HG02973 (cell line): Measurements from ENCODE around the gene ZBTB16.

Experiments used
- ATAC-seq: cut with Tn5 transposase; IDR thresholded peaks from one replicate; pipeline ENCODE4 v1.9.1; 2021; ENCODE audit warnings: moderate library complexity; ENCODE audit not compliant: unreplicated experiment

The ZBTB16 gene

GRCh38 chr11:114149689-114150407, 90.3 kb downstream of the ZBTB16 start:
- ATAC-seq: no peak

DNA sequence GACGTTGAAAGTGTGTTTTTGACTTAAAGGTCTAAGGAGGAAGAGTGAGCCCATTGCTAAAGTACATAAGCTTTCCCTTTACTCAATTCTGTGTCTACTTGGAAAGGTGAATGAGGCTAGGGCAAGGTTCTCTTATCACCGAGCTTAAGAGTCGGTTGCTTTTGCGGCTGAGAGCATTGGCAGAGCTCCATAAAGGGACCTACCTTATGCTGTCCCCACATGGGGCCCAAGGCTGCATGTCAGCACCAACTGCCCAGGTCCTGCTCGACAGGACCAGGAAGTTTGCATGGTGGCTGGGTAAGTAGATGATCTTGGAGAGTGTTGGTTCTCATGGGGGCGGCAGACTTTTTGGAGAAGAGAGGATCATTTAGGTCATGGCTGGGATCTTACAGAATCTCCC, 91.2 kb downstream of the ZBTB16 start:
- no peak for ATAC-seq

GRCh38 chr11:114151631-114152030, 92.1 kb downstream of the ZBTB16 start:
- ATAC-seq: no peak

- no peak for ATAC-seq
Measured at GRCh38 chr11:114152162-114152561, 92.7 kb downstream of the ZBTB16 start.

DNA sequence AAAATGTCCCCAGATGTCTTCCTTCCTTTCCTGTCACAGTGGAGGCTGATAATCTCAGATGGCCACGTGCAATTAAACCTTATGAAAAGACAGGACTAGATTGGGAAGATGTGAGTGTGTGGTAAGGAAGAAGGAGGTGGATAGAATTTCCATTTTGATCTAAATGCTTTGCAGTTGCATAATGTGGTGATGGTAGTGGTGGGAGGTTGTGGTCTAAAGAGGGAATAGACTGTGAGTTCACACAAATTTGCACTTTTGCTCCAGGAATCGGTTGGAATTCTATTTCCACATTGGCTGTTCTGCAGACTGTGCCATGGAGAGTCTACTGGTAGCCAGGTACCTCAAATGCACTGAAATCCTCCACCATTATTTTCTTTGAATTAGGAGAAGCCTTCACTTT, 93.3 kb downstream of the ZBTB16 start:
- no peak for ATAC-seq

- ATAC-seq: no peak
Measured at GRCh38 chr11:114153224-114153623, 93.7 kb downstream of the ZBTB16 start.

- no peak for ATAC-seq
Measured at GRCh38 chr11:114154271-114155047, 94.9 kb downstream of the ZBTB16 start.

DNA sequence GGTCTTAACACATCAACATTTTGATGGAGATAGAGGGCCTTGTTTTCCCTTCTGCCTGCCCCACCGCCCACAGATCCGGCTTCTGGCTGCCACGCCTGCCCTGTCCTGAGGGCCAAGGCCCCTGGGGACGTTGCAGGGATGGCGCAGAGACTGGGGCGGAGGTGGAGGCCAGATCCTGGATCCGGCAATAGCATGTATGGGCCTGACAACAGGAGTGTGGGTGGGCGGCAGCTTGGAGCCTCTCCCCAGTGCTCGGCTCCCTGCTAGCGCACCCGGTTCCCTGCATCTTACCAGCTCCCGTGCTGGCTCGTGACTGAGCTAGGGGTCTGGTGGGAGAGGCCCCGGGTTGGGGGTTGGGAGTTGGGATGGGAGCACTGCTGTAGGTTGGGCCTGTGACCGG, 95.6 kb downstream of the ZBTB16 start:
- no peak for ATAC-seq

- ATAC-seq: no peak
Measured at GRCh38 chr11:114156131-114156581, 96.6 kb downstream of the ZBTB16 start.

DNA sequence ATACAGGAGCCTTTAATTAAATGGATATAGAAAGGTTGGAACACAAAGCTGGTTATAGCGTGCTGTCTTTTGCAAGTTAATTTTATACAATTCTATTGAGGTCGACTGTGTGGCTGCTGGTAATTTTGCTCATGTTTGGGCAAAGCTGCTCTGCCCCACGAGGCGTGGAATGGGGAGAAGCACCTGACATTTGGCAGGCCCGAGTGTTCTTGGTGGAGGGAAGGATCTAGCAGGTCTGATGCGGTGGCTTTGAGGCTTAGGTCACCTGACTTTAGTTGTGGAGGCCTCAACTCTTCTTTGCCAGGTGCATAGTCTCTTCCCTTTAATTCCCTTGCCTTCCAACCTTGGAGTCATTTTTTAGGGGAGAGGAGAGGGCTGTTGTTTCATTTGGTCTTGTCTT, 97.3 kb downstream of the ZBTB16 start:
- no peak for ATAC-seq

DNA sequence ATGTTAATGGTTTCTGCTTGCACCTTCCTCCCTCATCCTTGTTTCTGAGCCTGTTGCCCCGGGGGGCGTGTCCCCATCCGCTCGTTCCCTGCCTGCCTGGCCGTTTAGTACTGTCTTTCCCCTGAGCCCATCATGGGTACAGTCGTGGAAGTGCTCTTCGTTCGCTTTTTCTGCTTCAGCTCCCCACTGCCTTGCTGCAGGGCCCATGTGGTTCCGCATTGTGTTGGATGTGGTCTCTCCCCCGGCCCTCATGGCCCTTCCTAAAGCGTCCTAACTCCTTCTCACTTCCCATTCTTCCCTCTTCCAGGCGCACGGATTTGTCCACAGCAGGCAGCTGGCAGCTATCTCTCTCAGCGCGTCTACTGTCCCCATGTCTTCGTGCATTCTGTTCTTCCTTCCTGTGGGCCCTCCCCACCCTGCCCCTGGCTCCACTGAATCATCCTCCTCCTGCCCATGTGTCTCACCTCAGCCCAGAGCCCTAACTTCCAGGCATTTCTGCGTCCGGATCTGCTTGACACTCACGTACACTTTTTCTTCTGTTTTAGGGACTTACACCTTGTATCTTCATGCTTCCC, 98.1 kb downstream of the ZBTB16 start:
- ATAC-seq: no peak

GRCh38 chr11:114158421-114158820, 98.9 kb downstream of the ZBTB16 start:
- no peak for ATAC-seq

- ATAC-seq: no peak
Measured at GRCh38 chr11:114158886-114159285, 99.4 kb downstream of the ZBTB16 start.

DNA sequence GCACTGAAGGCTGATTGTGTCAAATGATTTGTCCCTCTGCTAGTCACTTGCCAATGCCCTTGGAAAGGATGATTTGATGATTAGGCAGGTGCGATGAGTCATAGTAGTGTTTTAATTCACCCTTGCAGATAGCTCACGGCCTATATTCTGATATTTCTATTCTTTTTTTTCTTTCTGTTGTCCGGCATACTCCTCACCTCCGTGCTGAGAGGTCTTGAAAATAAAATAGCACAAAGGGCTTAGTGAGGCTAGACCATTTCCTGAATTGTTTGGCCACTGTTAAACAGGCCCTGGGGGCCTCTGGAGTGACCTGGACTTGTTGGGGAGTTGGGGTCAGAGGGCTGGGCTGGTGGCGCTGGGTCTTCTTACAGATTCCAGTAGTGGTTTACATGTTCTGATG, 99.8 kb downstream of the ZBTB16 start:
- no peak for ATAC-seq

- ATAC-seq: peak; percentile 40
Measured at GRCh38 chr11:114159802-114160632, 100.5 kb downstream of the ZBTB16 start.

- ATAC-seq: no peak
Measured at GRCh38 chr11:114160894-114161293, 101.4 kb downstream of the ZBTB16 start.

- ATAC-seq: no peak
Measured at GRCh38 chr11:114161486-114162250, 102.2 kb downstream of the ZBTB16 start.

DNA sequence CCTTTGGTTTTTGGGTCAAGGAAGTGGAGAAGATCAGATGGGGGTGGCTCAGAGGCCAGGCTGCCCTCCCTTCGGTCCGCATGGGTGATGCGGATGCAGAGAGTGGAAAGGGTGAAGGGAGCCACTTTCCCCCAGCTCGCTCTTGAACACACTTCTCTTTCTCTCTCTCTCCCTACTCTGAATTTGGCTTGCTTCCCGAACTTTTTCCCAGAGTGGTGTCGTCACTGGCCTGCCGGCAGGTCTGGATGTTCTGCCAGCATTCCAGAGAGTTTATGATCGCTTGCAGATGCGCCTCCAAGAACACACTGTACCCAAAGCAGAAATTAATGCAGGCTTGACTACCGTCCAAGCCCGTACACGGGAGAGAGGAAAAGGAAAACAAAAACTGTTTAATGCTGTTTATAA, 103.2 kb downstream of the ZBTB16 start:
- ATAC-seq: no peak

DNA sequence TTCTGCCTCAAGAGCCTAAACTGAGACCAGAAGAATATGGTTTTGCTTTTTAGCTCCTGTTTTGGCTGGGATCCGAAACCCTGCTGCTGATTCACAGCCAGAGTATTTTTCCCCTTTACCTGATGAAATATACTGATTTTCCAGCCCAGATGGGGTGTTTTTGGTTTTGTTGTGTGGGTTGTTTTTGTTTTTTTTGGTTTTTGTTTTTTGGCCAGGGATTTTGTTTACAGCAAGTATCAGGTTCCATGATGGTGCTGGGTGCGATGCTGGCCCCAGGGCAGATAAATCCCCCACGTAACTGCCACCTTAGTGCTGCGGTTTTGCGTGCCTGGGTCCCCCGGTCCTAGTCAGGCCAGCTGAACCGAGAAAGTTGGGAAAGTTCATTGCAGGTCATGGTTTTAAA, 103.7 kb downstream of the ZBTB16 start:
- no peak for ATAC-seq

- ATAC-seq: no peak
Measured at GRCh38 chr11:114163830-114164401, 104.4 kb downstream of the ZBTB16 start.
